ENCODE measurements around the gene SLBP. TPM values are rescaled to one million over a fixed set of nuclear protein-coding genes. Genes with fewer than 3 reads are reported as not detected.
A peak's percentile ranks its signal among the peaks of the same experiment; 100 is the strongest.

SLBP gene
- polyA plus RNA-seq, 1 donor, result 34.4 TPM

GRCh38 chr4:1748465-1748995 lies 36.4 kb upstream of the SLBP start:
- DNase-seq, result peak; percentile 68

GRCh38 chr4:1747603-1747967 lies 35.5 kb upstream of the SLBP start:
- no peak for DNase-seq

- no peak for DNase-seq
Measured at GRCh38 chr4:1746919-1747602, 34.9 kb upstream of the SLBP start.

GRCh38 chr4:1746265-1746691 lies 34.2 kb upstream of the SLBP start:
- peak; percentile 53 for DNase-seq

GRCh38 chr4:1745697-1746096 lies 33.6 kb upstream of the SLBP start:
- no peak for DNase-seq

- no peak for DNase-seq
Measured at GRCh38 chr4:1745165-1745564, 33.0 kb upstream of the SLBP start.

GRCh38 chr4:1744552-1744951 lies 32.4 kb upstream of the SLBP start:
- DNase-seq, result no peak

- DNase-seq, result no peak
Measured at GRCh38 chr4:1743975-1744374, 31.9 kb upstream of the SLBP start.

GRCh38 chr4:1743551-1743950 lies 31.4 kb upstream of the SLBP start:
- DNase-seq, result no peak

GRCh38 chr4:1741208-1741607 lies 29.1 kb upstream of the SLBP start:
- no peak for DNase-seq

GRCh38 chr4:1740021-1740545 lies 28.0 kb upstream of the SLBP start:
- DNase-seq, result no peak

- DNase-seq, result no peak
Measured at GRCh38 chr4:1739358-1739757, 27.2 kb upstream of the SLBP start.

- no peak for DNase-seq
Measured at GRCh38 chr4:1738410-1738809, 26.3 kb upstream of the SLBP start.

GRCh38 chr4:1737666-1738065 lies 25.5 kb upstream of the SLBP start:
- DNase-seq, result no peak

GRCh38 chr4:1736812-1737211 lies 24.7 kb upstream of the SLBP start:
- DNase-seq, result no peak

GRCh38 chr4:1735215-1735614 lies 23.1 kb upstream of the SLBP start:
- no peak for DNase-seq

- DNase-seq, result no peak
Measured at GRCh38 chr4:1732911-1733310, 20.8 kb upstream of the SLBP start.

GRCh38 chr4:1731180-1731579 lies 19.1 kb upstream of the SLBP start:
- no peak for DNase-seq

GRCh38 chr4:1730532-1731135 lies 18.5 kb upstream of the SLBP start:
- DNase-seq, result no peak

GRCh38 chr4:1728061-1728980 lies 16.2 kb upstream of the SLBP start:
- no peak for DNase-seq

- DNase-seq, result no peak
Measured at GRCh38 chr4:1727117-1728031, 15.3 kb upstream of the SLBP start.
